Astrocyte (in vitro differentiated cells and primary cell): ENCODE data around the gene SYCP1. TPM values are rescaled to one million over a fixed set of nuclear protein-coding genes. Genes with fewer than 3 reads are reported as not detected.
A peak's percentile ranks its signal among the peaks of the same experiment; 100 is the strongest.

Experiments
- DNase-seq: peaks from one replicate; pipeline ENCODE4 v3.0.0-alpha.2; 2010; ENCODE audit warnings: low read depth
- FAIRE-seq: peaks from 2 replicates; lab custom pipeline; 2011; peaks lifted over from hg19 to GRCh38; lab: Jason Lieb, UNC
- H2AFZ ChIP-seq: 2 replicates; pipeline ENCODE4 v1.6.0; 2012; ENCODE audit warnings: low read depth, low read length, inconsistent platforms
- H3K27ac ChIP-seq: 2 replicates; pipeline ENCODE4 v1.5.1; 2011; ENCODE audit warnings: low read depth, low read length, inconsistent platforms
- H3K27me3 ChIP-seq: 2 replicates; pipeline ENCODE4 v1.6.0; 2011; ENCODE audit warnings: low read length, inconsistent platforms; ENCODE audit not compliant: insufficient read depth
- H3K36me3 ChIP-seq: 2 replicates; pipeline ENCODE4 v1.5.1; 2011; ENCODE audit warnings: low read length, inconsistent platforms; ENCODE audit not compliant: insufficient read depth
- H3K4me1 ChIP-seq: 2 replicates; pipeline ENCODE4 v1.5.1; 2011; ENCODE audit warnings: low read length, inconsistent platforms; ENCODE audit not compliant: insufficient read depth
- H3K4me2 ChIP-seq: 2 replicates; pipeline ENCODE4 v1.6.0; 2012; ENCODE audit warnings: low read length, inconsistent platforms
- H3K4me3 ChIP-seq: 2 replicates; pipeline ENCODE4 v1.5.1; 2011; ENCODE audit warnings: low read depth, mild to moderate bottlenecking, low read length, inconsistent platforms; ENCODE audit not compliant: insufficient read depth
- H3K79me2 ChIP-seq: 2 replicates; pipeline ENCODE4 v1.6.0; 2012; ENCODE audit warnings: mild to moderate bottlenecking, low read length, inconsistent platforms; ENCODE audit not compliant: insufficient read depth
- H3K9ac ChIP-seq: 2 replicates; pipeline ENCODE4 v1.6.0; 2012; ENCODE audit warnings: mild to moderate bottlenecking, low read length, inconsistent platforms
- H3K9me3 ChIP-seq: 2 replicates; pipeline ENCODE4 v1.5.1; 2012; ENCODE audit warnings: low read depth, mild to moderate bottlenecking, low read length, inconsistent platforms; ENCODE audit not compliant: insufficient read depth
- H4K20me1 ChIP-seq: 2 replicates; pipeline ENCODE4 v1.6.0; 2012; ENCODE audit warnings: low read length, inconsistent platforms; ENCODE audit not compliant: insufficient read depth
- H3K27ac Mint-ChIP-seq: one replicate; pipeline ENCODE4 v1.8.0; 2021; ENCODE audit warnings: mild to moderate bottlenecking, mixed read lengths; ENCODE audit not compliant: unreplicated experiment
- H3K27me3 Mint-ChIP-seq: one replicate; pipeline ENCODE4 v1.8.0; 2021; ENCODE audit warnings: low read depth, mixed read lengths; ENCODE audit not compliant: unreplicated experiment
- H3K36me3 Mint-ChIP-seq: one replicate; pipeline ENCODE4 v1.8.0; 2021; ENCODE audit warnings: low read depth, mixed read lengths; ENCODE audit not compliant: unreplicated experiment
- H3K4me1 Mint-ChIP-seq: one replicate; pipeline ENCODE4 v1.8.0; 2021; ENCODE audit warnings: low read depth, mixed read lengths; ENCODE audit not compliant: unreplicated experiment
- H3K4me3 Mint-ChIP-seq: one replicate; pipeline ENCODE4 v1.8.0; 2021; ENCODE audit warnings: mild to moderate bottlenecking, moderate library complexity, mixed read lengths; ENCODE audit not compliant: unreplicated experiment
- H3K9me3 Mint-ChIP-seq: one replicate; pipeline ENCODE4 v1.8.0; 2021; ENCODE audit warnings: mild to moderate bottlenecking, mixed read lengths; ENCODE audit not compliant: unreplicated experiment
- EZH2 ChIP-seq: IDR thresholded peaks from 2 replicates; pipeline ENCODE4 v1.6.1; 2012; ENCODE audit warnings: mild to moderate bottlenecking, low read length, inconsistent platforms; ENCODE audit not compliant: insufficient read depth
- total RNA-seq: library from RNA; stranded (reverse); gene quantifications from 2 replicates; pipeline ENCODE4 v1.2.1, GENCODE V29; 2021
- TF ChIP-seq, protein P1 (sequence below): IDR thresholded peaks from 2 replicates; pipeline ENCODE4 v1.5.1; 2011; ENCODE audit warnings: low read depth, mild to moderate bottlenecking, inconsistent platforms, low read length, moderate library complexity; ENCODE audit not compliant: insufficient read depth

Gene SYCP1
- total RNA-seq, 1 donor from 2014 or later, result not detected

GRCh38 chr1:115041654-115042053, 187.0 kb downstream of the SYCP1 start:
- H3K4me3 ChIP-seq, result no peak overlapping the region
- Mint-ChIP-seq H3K36me3 (peaks cover 4% of the 10 kb centered on the region), H3K4me3 (no peak overlapping the region), H3K4me1 (no peaks in the 10 kb centered on the region), H3K27me3 (no peaks in the 10 kb centered on the region), H3K9me3 (peaks cover 3% of the 10 kb centered on the region), H3K27ac (no peak overlapping the region)
- no peak for TF ChIP-seq EZH2
- TF ChIP-seq, protein P1, sequence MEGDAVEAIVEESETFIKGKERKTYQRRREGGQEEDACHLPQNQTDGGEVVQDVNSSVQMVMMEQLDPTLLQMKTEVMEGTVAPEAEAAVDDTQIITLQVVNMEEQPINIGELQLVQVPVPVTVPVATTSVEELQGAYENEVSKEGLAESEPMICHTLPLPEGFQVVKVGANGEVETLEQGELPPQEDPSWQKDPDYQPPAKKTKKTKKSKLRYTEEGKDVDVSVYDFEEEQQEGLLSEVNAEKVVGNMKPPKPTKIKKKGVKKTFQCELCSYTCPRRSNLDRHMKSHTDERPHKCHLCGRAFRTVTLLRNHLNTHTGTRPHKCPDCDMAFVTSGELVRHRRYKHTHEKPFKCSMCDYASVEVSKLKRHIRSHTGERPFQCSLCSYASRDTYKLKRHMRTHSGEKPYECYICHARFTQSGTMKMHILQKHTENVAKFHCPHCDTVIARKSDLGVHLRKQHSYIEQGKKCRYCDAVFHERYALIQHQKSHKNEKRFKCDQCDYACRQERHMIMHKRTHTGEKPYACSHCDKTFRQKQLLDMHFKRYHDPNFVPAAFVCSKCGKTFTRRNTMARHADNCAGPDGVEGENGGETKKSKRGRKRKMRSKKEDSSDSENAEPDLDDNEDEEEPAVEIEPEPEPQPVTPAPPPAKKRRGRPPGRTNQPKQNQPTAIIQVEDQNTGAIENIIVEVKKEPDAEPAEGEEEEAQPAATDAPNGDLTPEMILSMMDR, result peak; percentile 23
- no peak for DNase-seq
- peaks cover 3% of the 10 kb centered on the region for H3K27me3 ChIP-seq
- peaks cover 4% of the 10 kb centered on the region for H3K4me1 ChIP-seq
- no peak overlapping the region for H2AFZ ChIP-seq
- no peak overlapping the region for H3K9ac ChIP-seq
- peak; percentile 64 for FAIRE-seq
- H3K79me2 ChIP-seq, result no peaks in the 10 kb centered on the region
- no peak overlapping the region for H3K4me2 ChIP-seq
- no peaks in the 10 kb centered on the region for H3K9me3 ChIP-seq
- H3K27ac ChIP-seq, result no peak overlapping the region
- H3K36me3 ChIP-seq, result no peaks in the 10 kb centered on the region
- no peaks in the 10 kb centered on the region for H4K20me1 ChIP-seq

Other genes with a start within 250 kb of the SYCP1 start
- 2.8 and 3.2 TPM in 2 replicates for gene DENND2C, start 184.8 kb upstream of the SYCP1 start, total RNA-seq
- gene AMPD1, start 159.3 kb upstream of the SYCP1 start, total RNA-seq, result not detected in 2 replicates
- 59.1 and 63.8 TPM in 2 replicates for gene NRAS, start 138.1 kb upstream of the SYCP1 start, total RNA-seq
- 562 and 635 TPM in 2 replicates for gene CSDE1, start 96.9 kb upstream of the SYCP1 start, total RNA-seq
- 62.0 and 64.2 TPM in 2 replicates for gene SIKE1, start 74.2 kb upstream of the SYCP1 start, total RNA-seq
- not detected in 2 replicates for gene TSHB, start 175.0 kb downstream of the SYCP1 start, total RNA-seq
- gene TSPAN2, start 234.6 kb downstream of the SYCP1 start, total RNA-seq, result 23.7 and 32.8 TPM in 2 replicates